ENCODE results near the gene ERICH6. TPM values are rescaled to one million over a fixed set of nuclear protein-coding genes. Genes with fewer than 3 reads are reported as not detected.

Gene ERICH6
- total RNA-seq (2013; cell fraction: nucleolus; rRNA removed): not detected in 2 replicates
- 0.06 TPM in 1 of 2 replicates, not detected in the other for total RNA-seq (2014; rRNA removed)
- 0.04 and 0.09 TPM in 2 replicates for total RNA-seq (2014; rRNA removed; fragmentation: Illumina TruSeq; extraction: Trizol)
- 0.40 TPM in 1 of 2 replicates, not detected in the other for total RNA-seq (2021)
- polyA plus RNA-seq (2011; ENCODE audit: low read depth): not detected
- polyA plus RNA-seq (2011; rRNA removed): not detected in 2 replicates
- 0.18 TPM in 1 of 2 replicates, not detected in the other for polyA plus RNA-seq (2011; cell fraction: cytosol; rRNA removed)
- polyA plus RNA-seq (2011; cell fraction: nucleus; rRNA removed): 0.25 TPM in 1 of 2 replicates, not detected in the other
- polyA plus RNA-seq (2012): 0.09 TPM in 1 of 2 replicates, not detected in the other
- polyA plus RNA-seq (2014; fragmentation: Illumina TruSeq; extraction: Trizol): not detected in 2 replicates
- under 1 TPM in 1 of 2 experiments, not detected in 1; 0.40 TPM for polyA plus RNA-seq (2014; fragmentation: Nextera tagmentation; extraction: Ambion mirVana)
- polyA plus RNA-seq (2014; rRNA removed): not detected in 2 replicates
- polyA plus RNA-seq (2016; fragmentation: Nextera tagmentation; extraction: Ambion mirVana): under 1 TPM in 1 of 2 experiments, not detected in 1; 0.39 TPM
- polyA minus RNA-seq (2011; rRNA and poly(A)+ RNA removed): not detected in 2 replicates
- 0.42 TPM in 1 of 2 replicates, not detected in the other for polyA minus RNA-seq (2011; cell fraction: cytosol; rRNA and poly(A)+ RNA removed)
- polyA minus RNA-seq (2011; cell fraction: nucleus; rRNA and poly(A)+ RNA removed): 0.12 TPM in 1 of 2 replicates, not detected in the other
- percentile 30 among the genes with signal in this experiment for Bru-seq, nascent RNA
- percentile 21 among the genes with signal in this experiment for BruChase-seq, experiment 1, labeled RNA remaining after a 6-hour chase
- BruChase-seq, experiment 2, labeled RNA remaining after a 2-hour chase: percentile 24 among the genes with signal in this experiment
- long read RNA-seq, experiment 1: 0 reads
- long read RNA-seq, experiment 2: 0 reads

DNA sequence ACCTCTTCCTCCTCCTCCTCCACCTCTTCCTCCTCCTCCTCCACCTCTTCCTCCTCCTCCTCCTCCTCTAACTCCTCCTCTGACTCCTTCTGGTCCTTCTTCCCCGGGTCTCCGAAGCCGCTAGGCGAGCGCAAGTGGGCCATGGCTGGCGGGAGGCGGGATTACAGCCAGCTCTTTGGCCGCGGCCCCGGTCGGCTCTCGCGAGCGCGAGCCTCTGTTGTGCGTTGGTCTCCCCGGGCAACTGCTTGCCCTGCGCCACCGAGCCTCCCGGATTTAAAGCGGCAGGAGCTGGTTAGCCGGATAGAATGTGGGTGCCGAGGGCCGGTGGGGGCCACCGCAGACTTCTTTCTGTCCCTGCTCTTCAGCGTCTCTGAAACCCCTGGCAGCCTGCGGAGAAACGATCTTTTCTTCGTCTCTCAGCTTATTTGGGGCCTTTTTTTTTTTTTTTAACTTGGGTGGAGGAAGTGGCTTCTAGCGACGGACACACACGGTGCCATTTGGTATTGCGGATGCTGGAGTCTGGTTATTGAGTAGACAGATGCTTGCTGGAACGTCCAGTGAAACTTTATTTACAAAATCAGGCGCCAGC, at the start of gene ERICH6:
Gene ERICH6, minus strand, starts transcription at position 165 of the 589 bp plus-strand sequence. Its CDS starts 22 bp downstream, at position 143.
- H4K20me1 ChIP-seq (ENCODE audit: control insufficient read depth, insufficient read depth): no peaks in the 10 kb centered on the region
- peak within 1 kb of the TSS; percentile 63 for H3K27ac ChIP-seq (ENCODE audit: control insufficient read depth, insufficient read depth)
- ChIA-PET SMC1A (ENCODE audit: uncharacterized antibody, unreplicated experiment) (interaction anchor here (0.6 to 4.5 kb wide), 14 partner anchors 9 to 165 kb away, joined by 3 to 17 read pairs (median 4); partner anchors contain the start of genes EIF2A and SERP1), RAD21 (ENCODE audit: unreplicated experiment) (interaction anchor here (0.6 to 2.2 kb wide), 19 partner anchors 17 to 176 kb away, joined by 3 to 10 read pairs (median 4); partner anchors contain the start of genes EIF2A, SERP1 and SIAH2), CTCF (interaction anchor here (0.5 to 1.5 kb wide), 13 partner anchors 14 to 1712 kb away, joined by 3 to 6 read pairs (median 3); partner anchors contain the start of gene SIAH2), POLR2A (interaction anchor here (0.6 to 1.3 kb wide), 16 partner anchors 26 to 296 kb away, joined by 3 to 11 read pairs (median 3); partner anchors contain the start of genes SELENOT, SIAH2 and TSC22D2)
- no peaks in the 10 kb centered on the region for H3K27me3 ChIP-seq (replicated peaks in 1 of 2; ENCODE audit: control insufficient read depth in 2 of 2, insufficient read depth in 2 of 2, low read length in 1 of 2)
- peak; percentile 55 for DNase-seq (ENCODE audit: low read depth, low spot score)
- H3K4me3 ChIP-seq: peak within 1 kb of the TSS; percentile 62
- no peaks in the 10 kb centered on the region for H3K9me3 ChIP-seq (replicated peaks; ENCODE audit: control insufficient read depth, insufficient read depth, low read length)
- under 1% methylated on average over 35 of the region's 35 CpGs for WGBS (ENCODE audit: insufficient coverage, insufficient replicate concordance, low lambda C conversion rate, missing lambda C conversion rate)
- in situ Hi-C loops (cut with MboI): no loop called here
- intact Hi-C loops (cut with micrococcal nuclease; ENCODE audit: unreplicated experiment): loop anchor here (1.0 to 5.0 kb wide), 2 partner anchors 102 to 158 kb away; partner anchors contain the start of genes EIF2A, SELENOT and SERP1
- H2AFZ ChIP-seq (ENCODE audit: control insufficient read depth, low read depth, low read length): peak within 1 kb of the TSS; percentile 99
- FAIRE-seq: peak; percentile 44
- peak within 1 kb of the TSS; percentile 82 for H3K9ac ChIP-seq (ENCODE audit: control insufficient read depth, insufficient read depth, low read length)
- ATAC-seq: peak; percentile 100
- H3K36me3 ChIP-seq (ENCODE audit: control insufficient read depth in 2 of 2, insufficient read depth in 2 of 2, low read length in 1 of 2): no peaks in the 10 kb centered on the region
- H3K79me2 ChIP-seq (ENCODE audit: control insufficient read depth, insufficient read depth, low read length): no peaks in the 10 kb centered on the region
- H3K4me1 ChIP-seq (ENCODE audit: control insufficient read depth, insufficient read depth, low read length): peaks cover 5% of the 10 kb centered on the region
- H3K4me2 ChIP-seq (ENCODE audit: control insufficient read depth, insufficient read depth): peak within 1 kb of the TSS; percentile 100
- BruUV-seq (replicated peaks): no TSS peak
- TF ChIP-seq EED (IDR thresholded peaks at IDR 0.05; ENCODE audit: low read depth): no peak
- TF ChIP-seq, protein P1, sequence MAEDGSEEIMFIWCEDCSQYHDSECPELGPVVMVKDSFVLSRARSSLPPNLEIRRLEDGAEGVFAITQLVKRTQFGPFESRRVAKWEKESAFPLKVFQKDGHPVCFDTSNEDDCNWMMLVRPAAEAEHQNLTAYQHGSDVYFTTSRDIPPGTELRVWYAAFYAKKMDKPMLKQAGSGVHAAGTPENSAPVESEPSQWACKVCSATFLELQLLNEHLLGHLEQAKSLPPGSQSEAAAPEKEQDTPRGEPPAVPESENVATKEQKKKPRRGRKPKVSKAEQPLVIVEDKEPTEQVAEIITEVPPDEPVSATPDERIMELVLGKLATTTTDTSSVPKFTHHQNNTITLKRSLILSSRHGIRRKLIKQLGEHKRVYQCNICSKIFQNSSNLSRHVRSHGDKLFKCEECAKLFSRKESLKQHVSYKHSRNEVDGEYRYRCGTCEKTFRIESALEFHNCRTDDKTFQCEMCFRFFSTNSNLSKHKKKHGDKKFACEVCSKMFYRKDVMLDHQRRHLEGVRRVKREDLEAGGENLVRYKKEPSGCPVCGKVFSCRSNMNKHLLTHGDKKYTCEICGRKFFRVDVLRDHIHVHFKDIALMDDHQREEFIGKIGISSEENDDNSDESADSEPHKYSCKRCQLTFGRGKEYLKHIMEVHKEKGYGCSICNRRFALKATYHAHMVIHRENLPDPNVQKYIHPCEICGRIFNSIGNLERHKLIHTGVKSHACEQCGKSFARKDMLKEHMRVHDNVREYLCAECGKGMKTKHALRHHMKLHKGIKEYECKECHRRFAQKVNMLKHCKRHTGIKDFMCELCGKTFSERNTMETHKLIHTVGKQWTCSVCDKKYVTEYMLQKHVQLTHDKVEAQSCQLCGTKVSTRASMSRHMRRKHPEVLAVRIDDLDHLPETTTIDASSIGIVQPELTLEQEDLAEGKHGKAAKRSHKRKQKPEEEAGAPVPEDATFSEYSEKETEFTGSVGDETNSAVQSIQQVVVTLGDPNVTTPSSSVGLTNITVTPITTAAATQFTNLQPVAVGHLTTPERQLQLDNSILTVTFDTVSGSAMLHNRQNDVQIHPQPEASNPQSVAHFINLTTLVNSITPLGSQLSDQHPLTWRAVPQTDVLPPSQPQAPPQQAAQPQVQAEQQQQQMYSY (CRISPR knock-in tag; IDR thresholded peaks at IDR 0.05): no peak
- no peak; the same call in 1 of the 2 replicates for TF ChIP-seq HDAC2 (IDR thresholded peaks at IDR 0.05)
- no peak for TF ChIP-seq CEBPB (IDR thresholded peaks at IDR 0.05; ENCODE audit: borderline replicate concordance in 1 of 2, low read depth in 2 of 2, low read length in 2 of 2)
- TF ChIP-seq, protein P2, sequence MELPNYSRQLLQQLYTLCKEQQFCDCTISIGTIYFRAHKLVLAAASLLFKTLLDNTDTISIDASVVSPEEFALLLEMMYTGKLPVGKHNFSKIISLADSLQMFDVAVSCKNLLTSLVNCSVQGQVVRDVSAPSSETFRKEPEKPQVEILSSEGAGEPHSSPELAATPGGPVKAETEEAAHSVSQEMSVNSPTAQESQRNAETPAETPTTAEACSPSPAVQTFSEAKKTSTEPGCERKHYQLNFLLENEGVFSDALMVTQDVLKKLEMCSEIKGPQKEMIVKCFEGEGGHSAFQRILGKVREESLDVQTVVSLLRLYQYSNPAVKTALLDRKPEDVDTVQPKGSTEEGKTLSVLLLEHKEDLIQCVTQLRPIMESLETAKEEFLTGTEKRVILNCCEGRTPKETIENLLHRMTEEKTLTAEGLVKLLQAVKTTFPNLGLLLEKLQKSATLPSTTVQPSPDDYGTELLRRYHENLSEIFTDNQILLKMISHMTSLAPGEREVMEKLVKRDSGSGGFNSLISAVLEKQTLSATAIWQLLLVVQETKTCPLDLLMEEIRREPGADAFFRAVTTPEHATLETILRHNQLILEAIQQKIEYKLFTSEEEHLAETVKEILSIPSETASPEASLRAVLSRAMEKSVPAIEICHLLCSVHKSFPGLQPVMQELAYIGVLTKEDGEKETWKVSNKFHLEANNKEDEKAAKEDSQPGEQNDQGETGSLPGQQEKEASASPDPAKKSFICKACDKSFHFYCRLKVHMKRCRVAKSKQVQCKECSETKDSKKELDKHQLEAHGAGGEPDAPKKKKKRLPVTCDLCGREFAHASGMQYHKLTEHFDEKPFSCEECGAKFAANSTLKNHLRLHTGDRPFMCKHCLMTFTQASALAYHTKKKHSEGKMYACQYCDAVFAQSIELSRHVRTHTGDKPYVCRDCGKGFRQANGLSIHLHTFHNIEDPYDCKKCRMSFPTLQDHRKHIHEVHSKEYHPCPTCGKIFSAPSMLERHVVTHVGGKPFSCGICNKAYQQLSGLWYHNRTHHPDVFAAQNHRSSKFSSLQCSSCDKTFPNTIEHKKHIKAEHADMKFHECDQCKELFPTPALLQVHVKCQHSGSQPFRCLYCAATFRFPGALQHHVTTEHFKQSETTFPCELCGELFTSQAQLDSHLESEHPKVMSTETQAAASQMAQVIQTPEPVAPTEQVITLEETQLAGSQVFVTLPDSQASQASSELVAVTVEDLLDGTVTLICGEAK (IDR thresholded peaks at IDR 0.05; ENCODE audit: borderline replicate concordance): peak; percentile 63; the same call in 1 of the 2 replicates
- no peak; the same call in 1 of the 2 replicates for TF ChIP-seq BACH1 (IDR thresholded peaks at IDR 0.05; ENCODE audit: borderline replicate concordance)
- no peak for TF ChIP-seq KAT2A (conservative IDR thresholded peaks at IDR 0.05; ENCODE audit: control insufficient read depth, low read depth, low read length)
- no peak for TF ChIP-seq KDM1A (IDR thresholded peaks at IDR 0.05; ENCODE audit: borderline replicate concordance)
